A549 treated with AZD9567 at 1 μM for 4 hours (cell line): ENCODE results near the gene C2CD2. TPM values are rescaled to one million over a fixed set of nuclear protein-coding genes. Genes with fewer than 3 reads are reported as not detected.

Source experiments
- total RNA-seq: library from RNA; stranded (reverse); fragments of 200-300 nt; extraction: Qiagen RNA extraction; gene quantifications from 5 replicates; pipeline ENCODE4 v1.2.3, GENCODE V29; 2022; ENCODE audit not compliant: insufficient read depth

Gene C2CD2
- 6.8 to 7.4 TPM (median 6.9 TPM) in 5 replicates for total RNA-seq

DNA sequence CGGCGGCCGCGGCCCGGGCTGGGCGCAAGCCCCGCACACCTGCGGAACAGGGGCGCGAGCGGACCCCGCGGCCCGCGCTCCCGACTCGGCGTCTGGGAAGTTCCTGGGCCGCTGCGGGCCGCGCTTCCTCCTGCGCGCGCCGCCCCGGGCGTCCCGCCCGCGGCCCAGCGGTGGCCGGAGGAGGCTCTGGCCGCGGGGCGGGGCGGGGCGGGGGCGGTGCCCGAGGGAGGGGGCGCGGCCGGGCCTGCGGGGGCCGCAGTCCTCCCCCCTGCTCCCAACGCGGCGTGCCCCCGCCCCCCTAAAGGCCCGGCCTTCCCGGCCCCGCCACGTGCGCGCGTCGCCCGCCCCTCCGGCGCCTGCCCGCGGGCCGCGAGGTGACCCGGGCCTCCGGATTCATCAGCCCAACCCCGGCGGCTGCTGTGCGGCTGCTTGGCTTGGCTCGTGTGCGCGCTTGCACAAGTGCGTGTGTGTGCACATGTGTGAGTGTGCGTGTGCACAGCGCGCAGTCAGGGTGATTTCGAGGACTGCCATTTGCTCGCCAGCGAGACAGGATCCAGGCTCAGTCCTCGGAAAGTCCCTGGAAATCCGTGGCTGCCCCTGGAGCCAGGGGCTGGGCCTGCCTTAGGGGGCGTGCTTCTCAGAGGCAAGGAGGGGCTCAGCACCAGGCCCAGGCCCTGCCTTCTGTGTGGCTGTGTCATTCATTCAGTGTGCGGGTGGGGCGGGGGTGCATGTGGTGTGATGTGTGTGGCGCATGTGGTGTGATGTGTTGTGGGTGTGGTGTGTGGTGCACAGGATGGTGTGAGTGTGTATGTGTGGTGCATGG is at the start of gene C2CD2:
C2CD2 (minus strand) TSS at position 188 of the 823 bp plus-strand sequence. CDS start 370 bp downstream, outside the sequence.

GRCh38 chr21:41879190-41879998 is 74.4 kb downstream of the C2CD2 start, which contains the start of gene PRDM15:
TSS of gene PRDM15 (minus strand) at chr21:41879344. CDS start at chr21:41860363, 18,981 bp downstream.

Other genes starting within 250 kb of the C2CD2 start
- gene RIPK4, start 187.0 kb downstream of the C2CD2 start, total RNA-seq: 12.7 to 16.7 TPM (median 15.6 TPM) in 5 replicates
- gene PRDM15, start 74.7 kb downstream of the C2CD2 start, total RNA-seq: 2.6 to 5.3 TPM (median 3.1 TPM) in 5 replicates
- 5.0 to 11.2 TPM (median 6.3 TPM) in 5 replicates for gene ZBTB21, start 56.3 kb upstream of the C2CD2 start, total RNA-seq
- gene UMODL1, start 117.3 kb upstream of the C2CD2 start, total RNA-seq: not detected in 5 replicates